GM10847 (cell line): ENCODE results near the gene SLIT1.

ENCODE experiments used
- POLR2A ChIP-seq: IDR thresholded peaks from 2 replicates; pipeline ENCODE4 v1.6.1; 2011; ENCODE audit not compliant: insufficient read length; ENCODE audit errors: extremely low read depth

Gene SLIT1

GRCh38 chr10:97182288-97182990 lies 3.3 kb downstream of the SLIT1 start:
- TF ChIP-seq POLR2A, result no peak

- no peak for TF ChIP-seq POLR2A
These were observed 4.8 kb downstream of the SLIT1 start for GRCh38 chr10:97180986-97181385.

DNA sequence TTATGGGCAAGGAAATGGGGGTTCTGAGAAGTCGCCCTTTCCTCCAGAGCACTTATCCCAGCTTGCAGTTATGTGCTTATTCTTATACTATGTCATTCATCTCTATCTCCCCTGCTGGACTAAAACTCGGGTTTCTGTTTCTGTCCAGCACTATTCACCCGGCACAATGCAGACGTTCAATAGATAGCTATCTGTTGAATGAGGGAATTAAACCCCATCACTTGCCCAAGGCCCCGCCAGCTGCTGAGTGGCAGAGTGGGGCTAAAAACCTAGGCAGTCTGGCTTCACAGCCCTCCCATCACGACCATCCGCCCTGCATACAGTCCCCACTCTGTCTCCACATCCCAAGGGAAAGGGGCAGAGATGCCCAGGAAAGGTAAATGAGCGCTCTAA lies 5.4 kb downstream of the SLIT1 start:
- no peak for TF ChIP-seq POLR2A

GRCh38 chr10:97179731-97180362 lies 5.9 kb downstream of the SLIT1 start:
- no peak for TF ChIP-seq POLR2A

DNA sequence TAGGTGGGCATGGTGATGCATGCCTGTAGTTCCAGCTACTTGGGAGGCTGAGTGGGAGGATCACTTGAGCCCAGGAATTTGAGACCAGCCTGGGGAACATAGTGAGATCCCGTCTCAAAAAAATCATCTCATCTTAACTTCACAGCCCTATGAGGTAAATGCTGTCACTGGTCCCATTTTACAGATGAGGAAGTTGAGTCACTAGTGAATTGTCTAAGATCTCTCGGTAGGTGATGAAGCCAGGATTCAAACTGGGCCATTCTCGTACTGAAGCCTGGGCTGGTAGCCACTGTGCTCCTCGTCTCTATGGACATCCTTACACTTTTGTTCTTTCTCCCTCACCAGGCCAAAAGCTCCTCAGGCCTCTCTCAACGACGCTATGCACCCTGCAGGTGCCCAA lies 6.4 kb downstream of the SLIT1 start:
- TF ChIP-seq POLR2A, result no peak

DNA sequence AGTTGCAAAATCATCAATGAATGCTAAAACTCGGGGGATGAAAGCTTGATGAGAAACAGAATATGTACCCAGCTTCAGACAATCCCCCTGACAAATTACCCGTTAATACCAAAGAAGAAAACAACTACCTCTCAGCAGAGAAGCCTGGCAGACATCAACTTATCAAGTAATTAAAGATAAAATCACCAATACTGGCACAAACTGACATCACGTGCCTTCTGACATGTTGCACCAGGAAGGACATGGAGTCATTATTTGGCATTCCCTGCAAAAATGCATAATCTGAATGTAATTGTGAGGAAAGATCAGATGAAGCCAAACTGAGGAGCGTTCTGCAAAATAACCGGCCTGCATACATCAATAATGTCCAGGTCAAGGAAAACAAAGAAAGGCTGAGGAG lies 7.7 kb downstream of the SLIT1 start:
- TF ChIP-seq POLR2A, result no peak

DNA sequence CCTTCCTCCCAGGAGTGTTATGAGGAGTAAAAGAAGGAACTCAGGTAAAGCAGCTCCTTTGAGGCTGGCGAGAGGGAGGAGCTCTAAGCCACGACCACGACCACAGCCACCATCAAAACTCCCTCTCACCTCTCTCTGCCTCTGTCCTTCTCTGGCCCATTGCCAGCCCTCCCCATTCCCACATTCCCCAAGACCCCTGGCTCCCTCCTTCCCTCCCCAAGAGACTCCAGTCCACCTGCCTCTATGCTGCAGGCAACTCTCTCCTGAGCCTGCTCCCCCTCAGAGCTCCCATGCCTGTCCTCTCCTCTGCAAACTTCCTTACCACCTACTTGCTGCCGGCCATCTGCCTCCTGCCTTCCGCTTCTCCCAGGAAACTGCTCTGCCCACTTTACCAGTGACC lies 9.5 kb downstream of the SLIT1 start:
- no peak for TF ChIP-seq POLR2A

- TF ChIP-seq POLR2A, result no peak
These were observed 10.2 kb downstream of the SLIT1 start for GRCh38 chr10:97175586-97175985.

- no peak for TF ChIP-seq POLR2A
These were observed 10.8 kb downstream of the SLIT1 start for GRCh38 chr10:97174941-97175340.

GRCh38 chr10:97174276-97174775 lies 11.4 kb downstream of the SLIT1 start:
- no peak for TF ChIP-seq POLR2A

DNA sequence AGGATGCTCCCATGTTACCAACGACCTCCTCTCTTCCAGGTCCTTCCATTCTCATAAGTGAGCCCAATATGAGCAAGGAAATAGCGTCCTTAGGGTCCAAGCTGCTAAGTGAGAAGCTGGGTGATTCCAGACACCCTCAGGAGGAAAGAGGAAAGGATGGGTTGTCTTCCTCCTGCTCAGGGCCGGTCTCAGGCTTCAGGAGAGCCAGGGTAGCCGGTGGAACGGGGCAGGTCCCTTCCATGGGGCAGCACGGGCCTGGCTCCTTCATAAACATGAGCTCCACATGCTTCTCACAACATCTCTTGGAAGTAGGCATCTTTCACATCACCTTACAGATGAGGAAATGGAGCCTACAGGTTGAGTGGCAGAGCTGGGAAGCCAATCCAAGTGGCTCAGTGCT lies 12.7 kb downstream of the SLIT1 start:
- no peak for TF ChIP-seq POLR2A

- TF ChIP-seq POLR2A, result no peak
These were observed 14.8 kb downstream of the SLIT1 start for GRCh38 chr10:97171001-97171400.

DNA sequence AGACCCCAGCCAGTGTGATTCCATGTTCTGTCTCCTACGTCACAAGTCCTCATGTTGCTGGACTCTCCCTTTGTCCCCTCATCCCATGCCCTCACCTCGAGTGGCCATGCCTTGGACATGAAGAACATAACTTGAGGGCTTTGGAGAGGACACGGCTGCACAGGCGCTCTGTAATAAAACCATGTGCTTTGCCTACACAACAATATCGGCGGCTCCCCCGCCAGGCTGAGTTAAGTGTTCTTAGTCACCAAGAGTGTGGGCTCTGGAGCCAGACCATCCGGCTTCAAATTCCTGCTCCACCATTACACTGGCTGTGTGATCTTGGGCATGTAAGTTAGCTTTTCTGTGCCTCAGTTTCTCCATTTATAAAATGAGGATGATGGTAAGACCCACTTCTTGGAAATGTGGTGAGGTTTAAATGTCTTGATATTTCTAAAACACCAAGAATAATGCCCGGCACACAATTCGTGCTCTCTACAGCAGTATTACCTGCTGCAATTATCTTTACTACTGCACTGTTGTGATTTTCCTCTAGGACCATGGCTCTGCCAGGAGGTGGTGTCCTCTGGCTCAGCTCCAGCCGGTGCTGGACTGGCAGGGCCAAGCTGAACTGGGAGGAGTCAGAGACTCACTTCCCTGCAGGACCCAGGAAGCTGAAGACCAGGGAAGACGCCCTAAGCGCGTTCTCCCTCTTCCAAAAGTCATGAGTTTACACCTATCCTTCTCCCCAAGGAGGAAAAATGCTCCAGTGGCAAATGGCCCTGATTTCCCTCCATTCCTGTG lies 15.7 kb downstream of the SLIT1 start:
- TF ChIP-seq POLR2A, result no peak

- TF ChIP-seq POLR2A, result no peak
These were observed 16.7 kb downstream of the SLIT1 start for GRCh38 chr10:97169063-97169462.

GRCh38 chr10:97168645-97169044 lies 17.1 kb downstream of the SLIT1 start:
- TF ChIP-seq POLR2A, result no peak

DNA sequence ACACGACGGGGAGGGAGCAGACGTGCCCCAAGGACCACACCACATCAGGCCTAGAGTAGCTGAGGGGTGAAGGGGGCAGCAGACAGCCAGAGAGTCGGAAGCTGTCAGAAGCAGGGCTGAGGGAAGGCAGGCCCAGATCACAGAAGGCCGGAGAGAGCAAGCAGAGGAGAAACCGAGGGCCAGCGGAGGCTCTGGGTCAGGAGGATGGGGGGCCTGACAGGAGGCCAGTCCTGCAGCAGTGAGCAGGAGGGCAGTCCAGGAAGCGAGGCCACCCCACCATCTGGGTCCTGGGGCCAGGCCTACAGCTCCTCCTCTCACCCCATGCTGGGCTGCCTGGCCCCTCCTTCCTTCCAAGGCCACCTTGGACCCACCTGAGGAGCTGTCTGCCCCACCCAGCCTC lies 20.3 kb downstream of the SLIT1 start:
- no peak for TF ChIP-seq POLR2A
